ENCODE data around the gene LYPD5.

LYPD5 gene

DNA sequence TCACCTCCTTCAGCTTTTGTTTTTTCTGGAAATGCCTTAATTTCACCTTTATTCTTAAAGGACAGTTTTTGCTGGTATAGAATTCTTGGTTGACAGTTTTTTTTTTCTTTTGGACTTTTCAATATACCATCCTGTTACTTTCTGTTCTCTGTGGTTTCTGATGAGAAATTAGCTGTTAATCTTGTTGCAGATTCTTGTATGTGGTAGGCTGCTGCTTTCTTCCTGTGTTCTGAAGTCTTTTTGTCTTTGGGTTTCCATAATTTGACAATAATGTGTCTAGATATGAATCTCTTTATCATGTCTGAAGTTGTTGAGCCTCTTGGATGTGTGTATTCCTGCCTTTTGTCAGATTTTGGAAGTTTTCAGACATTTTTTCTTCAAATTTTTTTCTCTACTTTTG is 36.9 kb upstream of the LYPD5 start:
- TF ChIP-seq, protein P1, sequence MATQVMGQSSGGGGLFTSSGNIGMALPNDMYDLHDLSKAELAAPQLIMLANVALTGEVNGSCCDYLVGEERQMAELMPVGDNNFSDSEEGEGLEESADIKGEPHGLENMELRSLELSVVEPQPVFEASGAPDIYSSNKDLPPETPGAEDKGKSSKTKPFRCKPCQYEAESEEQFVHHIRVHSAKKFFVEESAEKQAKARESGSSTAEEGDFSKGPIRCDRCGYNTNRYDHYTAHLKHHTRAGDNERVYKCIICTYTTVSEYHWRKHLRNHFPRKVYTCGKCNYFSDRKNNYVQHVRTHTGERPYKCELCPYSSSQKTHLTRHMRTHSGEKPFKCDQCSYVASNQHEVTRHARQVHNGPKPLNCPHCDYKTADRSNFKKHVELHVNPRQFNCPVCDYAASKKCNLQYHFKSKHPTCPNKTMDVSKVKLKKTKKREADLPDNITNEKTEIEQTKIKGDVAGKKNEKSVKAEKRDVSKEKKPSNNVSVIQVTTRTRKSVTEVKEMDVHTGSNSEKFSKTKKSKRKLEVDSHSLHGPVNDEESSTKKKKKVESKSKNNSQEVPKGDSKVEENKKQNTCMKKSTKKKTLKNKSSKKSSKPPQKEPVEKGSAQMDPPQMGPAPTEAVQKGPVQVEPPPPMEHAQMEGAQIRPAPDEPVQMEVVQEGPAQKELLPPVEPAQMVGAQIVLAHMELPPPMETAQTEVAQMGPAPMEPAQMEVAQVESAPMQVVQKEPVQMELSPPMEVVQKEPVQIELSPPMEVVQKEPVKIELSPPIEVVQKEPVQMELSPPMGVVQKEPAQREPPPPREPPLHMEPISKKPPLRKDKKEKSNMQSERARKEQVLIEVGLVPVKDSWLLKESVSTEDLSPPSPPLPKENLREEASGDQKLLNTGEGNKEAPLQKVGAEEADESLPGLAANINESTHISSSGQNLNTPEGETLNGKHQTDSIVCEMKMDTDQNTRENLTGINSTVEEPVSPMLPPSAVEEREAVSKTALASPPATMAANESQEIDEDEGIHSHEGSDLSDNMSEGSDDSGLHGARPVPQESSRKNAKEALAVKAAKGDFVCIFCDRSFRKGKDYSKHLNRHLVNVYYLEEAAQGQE (IDR thresholded peaks at IDR 0.05; ENCODE audit: low read depth), result no peak
- TF ChIP-seq TCF12 (IDR thresholded peaks at IDR 0.05; ENCODE audit: low read depth), result no peak

GRCh38 chr19:43826787-43827754 is 24.8 kb upstream of the LYPD5 start, which contains the start of gene ZNF283:
Gene ZNF283 (plus strand): TSS chr19:43827321. CDS start chr19:43833505, 6,184 bp downstream.
- TF ChIP-seq NFIC (IDR thresholded peaks at IDR 0.05), result peak; percentile 49
- no peak for TF ChIP-seq EGR1 (IDR thresholded peaks at IDR 0.05)
- no peak; the same call in 1 of the 2 replicates for TF ChIP-seq TAF1 (IDR thresholded peaks at IDR 0.05; ENCODE audit: low read depth)
- TF ChIP-seq TEAD4 (IDR thresholded peaks at IDR 0.05), result no peak
- TF ChIP-seq RAD21 (IDR thresholded peaks at IDR 0.05; ENCODE audit: low read depth), result no peak
- TF ChIP-seq MAX (IDR thresholded peaks at IDR 0.05), result peak; percentile 87
- TF ChIP-seq FOXM1 (IDR thresholded peaks at IDR 0.05; ENCODE audit: borderline replicate concordance, low read depth), result no peak
- TF ChIP-seq, protein P1 (IDR thresholded peaks at IDR 0.05; ENCODE audit: low read depth), result no peak
- no peak for TF ChIP-seq CEBPB (IDR thresholded peaks at IDR 0.05)
- no peak for TF ChIP-seq EP300 (IDR thresholded peaks at IDR 0.05; ENCODE audit: borderline replicate concordance)
- TF ChIP-seq, protein P2, sequence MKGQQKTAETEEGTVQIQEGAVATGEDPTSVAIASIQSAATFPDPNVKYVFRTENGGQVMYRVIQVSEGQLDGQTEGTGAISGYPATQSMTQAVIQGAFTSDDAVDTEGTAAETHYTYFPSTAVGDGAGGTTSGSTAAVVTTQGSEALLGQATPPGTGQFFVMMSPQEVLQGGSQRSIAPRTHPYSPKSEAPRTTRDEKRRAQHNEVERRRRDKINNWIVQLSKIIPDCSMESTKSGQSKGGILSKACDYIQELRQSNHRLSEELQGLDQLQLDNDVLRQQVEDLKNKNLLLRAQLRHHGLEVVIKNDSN (IDR thresholded peaks at IDR 0.05), result 0 out of 2 replicates have a peak, but pooled peaks have one; percentile 5
- no peak for TF ChIP-seq YY1 (IDR thresholded peaks at IDR 0.05; ENCODE audit: low read depth)
- TF ChIP-seq CREB1 (IDR thresholded peaks at IDR 0.05; ENCODE audit: low read depth), result no peak
- TF ChIP-seq TCF12 (IDR thresholded peaks at IDR 0.05; ENCODE audit: low read depth), result peak; percentile 59
- TF ChIP-seq ZBTB7A (IDR thresholded peaks at IDR 0.05; ENCODE audit: low read depth), result no peak

DNA sequence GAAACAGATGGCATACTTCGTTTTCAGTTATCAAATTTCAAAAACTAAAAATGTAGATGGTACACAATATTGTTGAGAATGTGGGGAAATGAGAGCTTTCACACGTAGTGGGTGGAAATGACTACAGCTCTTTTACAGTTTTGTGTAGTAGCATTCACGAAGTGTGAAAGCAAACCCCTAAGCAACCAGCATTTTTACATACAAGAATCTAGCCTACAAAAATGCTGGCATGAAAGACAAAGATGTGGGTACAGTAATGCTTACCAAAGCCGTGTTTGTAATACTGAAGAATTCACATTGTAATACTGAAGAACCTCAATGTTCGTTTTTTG is 18.6 kb upstream of the LYPD5 start:
- TF ChIP-seq, protein P1 (IDR thresholded peaks at IDR 0.05; ENCODE audit: low read depth), result no peak

GRCh38 chr19:43820098-43820883 is 18.0 kb upstream of the LYPD5 start:
- TF ChIP-seq NFIC (IDR thresholded peaks at IDR 0.05) (no peak), TCF12 (IDR thresholded peaks at IDR 0.05; ENCODE audit: low read depth) (no peak)

- TF ChIP-seq FOXM1 (IDR thresholded peaks at IDR 0.05; ENCODE audit: borderline replicate concordance, low read depth), result no peak
- no peak for TF ChIP-seq TCF12 (IDR thresholded peaks at IDR 0.05; ENCODE audit: low read depth)
- TF ChIP-seq RAD21 (IDR thresholded peaks at IDR 0.05; ENCODE audit: low read depth), result no peak
- TF ChIP-seq, protein P2 (IDR thresholded peaks at IDR 0.05), result no peak
These were observed 16.3 kb upstream of the LYPD5 start for GRCh38 chr19:43818500-43818899.
